Natural killer cell (primary cell): ENCODE results near the gene KIF3C. TPM values are rescaled to one million over a fixed set of nuclear protein-coding genes. Genes with fewer than 3 reads are reported as not detected.
"Not testable (repeated sequence)": the region's sequence is repeated elsewhere in the genome, so short reads cannot be mapped to it uniquely, and the experiment has no call there.

Experiments used
- ATAC-seq, 3 donors: fragments of 150-1000 bp in 2 of 3; fragments of 200-7000 bp in 1 of 3; cut with Tn5 transposase; 1 replicate in 1 of 3; 2 replicates in 2 of 3; pipeline ENCODE4 v1.10.0; 2021; ENCODE audit warnings: mild to moderate bottlenecking in 2 of 3, moderate library complexity in 2 of 3
- DNase-seq, 2 donors: peaks; one replicate each; pipeline versions ENCODE4 v3.0.0 to v3.0.0-alpha.2; 2013 to 2021; ENCODE audit warnings: mixed read lengths in 1 of 2
- H3K27ac ChIP-seq: one replicate; pipeline ENCODE4 v1.5.1; 2013; ENCODE audit warnings: mild to moderate bottlenecking, low read length
- H3K27me3 ChIP-seq: one replicate; pipeline ENCODE4 v1.6.1; 2013; ENCODE audit warnings: low read length; ENCODE audit not compliant: control insufficient read depth, insufficient read depth
- H3K36me3 ChIP-seq: one replicate; pipeline ENCODE4 v1.6.1; 2013; ENCODE audit warnings: low read length; ENCODE audit not compliant: control insufficient read depth, insufficient read depth
- H3K4me1 ChIP-seq: one replicate; pipeline ENCODE4 v1.6.1; 2013; ENCODE audit warnings: low read length; ENCODE audit not compliant: control insufficient read depth, insufficient read depth
- H3K4me3 ChIP-seq: one replicate; pipeline ENCODE4 v1.5.1; 2013; ENCODE audit warnings: low read length
- H3K9me3 ChIP-seq: one replicate; pipeline ENCODE4 v1.6.1; 2013; ENCODE audit warnings: low read length; ENCODE audit not compliant: control insufficient read depth, insufficient read depth
- H3K27ac Mint-ChIP-seq, 2 donors: one replicate each; pipeline ENCODE4 v1.8.0; 2022; ENCODE audit warnings: mild to moderate bottlenecking in 2 of 2, mixed read lengths in 2 of 2, moderate library complexity in 1 of 2
- H3K27me3 Mint-ChIP-seq, 2 donors: one replicate each; pipeline ENCODE4 v1.8.0; 2022; ENCODE audit warnings: low read depth in 2 of 2, mixed read lengths in 2 of 2
- H3K36me3 Mint-ChIP-seq: one replicate; pipeline ENCODE4 v1.8.0; 2022; ENCODE audit warnings: mixed read lengths
- H3K4me1 Mint-ChIP-seq, 2 donors: one replicate each; pipeline ENCODE4 v1.8.0; 2022; ENCODE audit warnings: mixed read lengths in 2 of 2
- H3K4me3 Mint-ChIP-seq: one replicate; pipeline ENCODE4 v1.8.0; 2022; ENCODE audit warnings: mild to moderate bottlenecking, moderate library complexity, mixed read lengths
- H3K9me3 Mint-ChIP-seq, 2 donors: one replicate each; pipeline ENCODE4 v1.8.0; 2022; ENCODE audit warnings: mixed read lengths in 2 of 2
- CTCF ChIP-seq: fragments of 200-600 bp; IDR thresholded peaks from one replicate; pipeline ENCODE4 v1.8.0; 2022; ENCODE audit warnings: antibody characterized with exemption
- WGBS: methylation state at CpG from one replicate; pipeline ENCODE4 v1.1.7; 2013; ENCODE audit warnings: missing lambda C conversion rate; ENCODE audit not compliant: insufficient coverage; 5-methylcytosine and 5-hydroxymethylcytosine counted together
- intact Hi-C: fragments of 100-400 bp; cut with micrococcal nuclease; formaldehyde crosslinking; loops from one replicate; pipeline ENCODE4 v1.14.2; 2022
- total RNA-seq, 4 donors: library from RNA; stranded (reverse); fragments of 120-200 nt in 1 of 4; gene quantifications; one replicate each; pipeline versions ENCODE4 v1.2.3 to v1.2.4, GENCODE V29; 2013 to 2022

The KIF3C gene
- total RNA-seq, 3 donors from 2014 or later (not counting 1 experiment from before 2014, with no cell fraction given), result 4.4 to 6.8 (median 5.1) TPM

- H3K9me3 ChIP-seq, result no peaks in the 10 kb centered on the region
- Mint-ChIP-seq H3K4me3 (no peak overlapping the region), H3K27me3 (peaks cover 0 to 3% of the 10 kb centered on the region in 2 donors), H3K4me1 (no peaks in the 10 kb centered on the region), H3K27ac (no peak overlapping the region), H3K36me3 (no peaks in the 10 kb centered on the region), H3K9me3 (no peaks in the 10 kb centered on the region)
- no peak for TF ChIP-seq CTCF
- no peak for ATAC-seq
- H3K27ac ChIP-seq, result no peak overlapping the region
- no peak for DNase-seq
- intact Hi-C loops, result no loop called here
- no peak overlapping the region for H3K4me3 ChIP-seq
- H3K4me1 ChIP-seq, result no peaks in the 10 kb centered on the region
- 71% methylated on average over 4 of the region's 4 CpGs for WGBS
- no peaks in the 10 kb centered on the region for H3K36me3 ChIP-seq
- no peaks in the 10 kb centered on the region for H3K27me3 ChIP-seq
These were observed 37.9 kb upstream of the KIF3C start for GRCh38 chr2:26020231-26020640.

GRCh38 chr2:26018184-26019055, 36.1 kb upstream of the KIF3C start:
- Histone ChIP-seq H3K36me3 (no peaks in the 10 kb centered on the region), H3K27ac (no peak overlapping the region), H3K4me3 (no peak overlapping the region), H3K4me1 (no peaks in the 10 kb centered on the region), H3K9me3 (no peaks in the 10 kb centered on the region), H3K27me3 (no peaks in the 10 kb centered on the region)
- Mint-ChIP-seq H3K4me3 (no peak overlapping the region), H3K27me3 (peaks cover 0 to 3% of the 10 kb centered on the region in 2 donors), H3K27ac (no peak overlapping the region), H3K9me3 (no peaks in the 10 kb centered on the region), H3K4me1 (no peaks in the 10 kb centered on the region), H3K36me3 (no peaks in the 10 kb centered on the region)
- ATAC-seq (peak in 2 of 3 donors; percentile 26 to 36), DNase-seq (no peak)
- no peak for TF ChIP-seq CTCF
- 67% methylated on average over 3 of the region's 3 CpGs for WGBS
- intact Hi-C loops, result no loop called here

- Mint-ChIP-seq H3K36me3 (no peaks in the 10 kb centered on the region), H3K27ac (no peak overlapping the region), H3K4me3 (no peak overlapping the region), H3K4me1 (no peaks in the 10 kb centered on the region), H3K9me3 (no peaks in the 10 kb centered on the region), H3K27me3 (peaks cover 0 to 3% of the 10 kb centered on the region in 2 donors)
- Histone ChIP-seq H3K4me3 (no peak overlapping the region), H3K4me1 (no peaks in the 10 kb centered on the region), H3K27me3 (no peaks in the 10 kb centered on the region), H3K36me3 (no peaks in the 10 kb centered on the region), H3K9me3 (no peaks in the 10 kb centered on the region), H3K27ac (no peak overlapping the region)
- intact Hi-C loops, result no loop called here
- no peak for DNase-seq
- 96% methylated on average over 5 of the region's 5 CpGs for WGBS
- no peak for TF ChIP-seq CTCF
- ATAC-seq, result no peak
These were observed 35.3 kb upstream of the KIF3C start for GRCh38 chr2:26017464-26018183.

GRCh38 chr2:26016706-26017045, 34.4 kb upstream of the KIF3C start:
- H3K4me3 ChIP-seq, intact Hi-C loops, H3K4me1 Mint-ChIP-seq, H3K36me3 Mint-ChIP-seq, H3K9me3 Mint-ChIP-seq, H3K27ac Mint-ChIP-seq, H3K27ac ChIP-seq, DNase-seq, ATAC-seq, H3K4me1 ChIP-seq, H3K36me3 ChIP-seq, H3K4me3 Mint-ChIP-seq, H3K27me3 Mint-ChIP-seq, H3K27me3 ChIP-seq, H3K9me3 ChIP-seq: not testable (repeated sequence)
- 89% methylated on average over 4 of the region's 4 CpGs for WGBS
